MM.1S (cell line): Measurements from ENCODE around the gene LRRC27.

ENCODE experiments used
- DNase-seq: peaks from one replicate; pipeline ENCODE4 v3.0.0-alpha.2; 2015
- H2AFZ ChIP-seq: fragments of 300-600 bp; sonication (generic); 2 replicates; pipeline ENCODE4 v1.6.0; 2016; ENCODE audit warnings: antibody characterized with exemption, low read length
- H3F3A ChIP-seq: fragments of 300-600 bp; sonication (generic); 2 replicates; pipeline ENCODE4 v1.6.1; 2016; ENCODE audit warnings: mild to moderate bottlenecking, antibody characterized with exemption, low read length, moderate library complexity, mixed read lengths; ENCODE audit not compliant: insufficient read depth
- H3K27ac ChIP-seq: fragments of 300-600 bp; sonication (generic); 2 replicates; pipeline ENCODE4 v1.5.1; 2016; ENCODE audit warnings: mild to moderate bottlenecking, low read length
- H3K27me3 ChIP-seq: fragments of 300-600 bp; sonication (generic); replicated peaks from 2 replicates; pipeline ENCODE4 v1.6.0; 2016; ENCODE audit warnings: low read length; ENCODE audit not compliant: insufficient read depth
- H3K36me3 ChIP-seq: fragments of 300-600 bp; sonication (generic); replicated peaks from 2 replicates; pipeline ENCODE4 v1.6.1; 2016; ENCODE audit warnings: mild to moderate bottlenecking, low read length, mixed read lengths; ENCODE audit not compliant: insufficient read depth
- H3K4me1 ChIP-seq: fragments of 300-600 bp; sonication (generic); 2 replicates; pipeline ENCODE4 v1.6.1; 2016; ENCODE audit warnings: low read length, mixed read lengths
- H3K4me2 ChIP-seq: fragments of 300-600 bp; sonication (generic); 2 replicates; pipeline ENCODE4 v1.6.0; 2016; ENCODE audit warnings: low read depth, low read length
- H3K4me3 ChIP-seq: fragments of 300-600 bp; sonication (generic); 2 replicates; pipeline ENCODE4 v1.5.1; 2016; ENCODE audit warnings: low read length, mixed read lengths
- H3K79me2 ChIP-seq: fragments of 300-600 bp; sonication (generic); 2 replicates; pipeline ENCODE4 v1.6.1; 2016; ENCODE audit warnings: mixed run types, low read length, mixed read lengths
- H3K9ac ChIP-seq: fragments of 300-600 bp; sonication (generic); 2 replicates; pipeline ENCODE4 v1.6.1; 2016; ENCODE audit warnings: low read length, mixed read lengths
- H3K9me2 ChIP-seq: fragments of 300-600 bp; sonication (generic); replicated peaks from 2 replicates; pipeline ENCODE4 v1.6.1; 2016; ENCODE audit warnings: mild to moderate bottlenecking, low read length, mixed read lengths; ENCODE audit not compliant: insufficient read depth
- H3K9me3 ChIP-seq: fragments of 300-600 bp; sonication (generic); replicated peaks from 2 replicates; pipeline ENCODE4 v1.6.1; 2016; ENCODE audit warnings: mild to moderate bottlenecking, low read length, mixed read lengths; ENCODE audit not compliant: insufficient read depth
- H4K20me1 ChIP-seq: fragments of 300-600 bp; sonication (generic); 2 replicates; pipeline ENCODE4 v1.6.1; 2016; ENCODE audit warnings: mild to moderate bottlenecking, low read length, moderate library complexity, mixed read lengths; ENCODE audit not compliant: insufficient read depth
- CTCF ChIP-seq: fragments of 300-600 bp; sonication (generic); IDR thresholded peaks from 2 replicates; pipeline ENCODE4 v1.5.1; 2016; ENCODE audit warnings: antibody characterized with exemption, low read length, mixed read lengths
- EZH2 ChIP-seq: fragments of 300-600 bp; sonication (generic); optimal IDR thresholded peaks from 2 replicates; pipeline ENCODE3; 2017; ENCODE audit warnings: low read depth, mild to moderate bottlenecking, antibody characterized with exemption, low read length, mixed read lengths
- EZH2phosphoT487 ChIP-seq: fragments of 300-600 bp; sonication (generic); IDR thresholded peaks from 2 replicates; pipeline ENCODE4 v1.6.1; 2018; ENCODE audit warnings: antibody characterized with exemption, low read length

The LRRC27 gene

GRCh38 chr10:132370426-132371340 lies 38.7 kb downstream of the LRRC27 start:
- TF ChIP-seq EZH2phosphoT487 = no peak
- TF ChIP-seq CTCF = no peak
- no peak for TF ChIP-seq EZH2
- H3K36me3 ChIP-seq = no peaks in the 10 kb centered on the region
- no peak overlapping the region for H3K4me2 ChIP-seq

GRCh38 chr10:132371641-132372081 lies 39.7 kb downstream of the LRRC27 start:
- H4K20me1 ChIP-seq = no peaks in the 10 kb centered on the region
- H3K4me2 ChIP-seq = no peak overlapping the region
- peaks cover 63% of the 10 kb centered on the region for H3K27me3 ChIP-seq
- no peak overlapping the region for H2AFZ ChIP-seq
- H3K9ac ChIP-seq = no peak overlapping the region
- no peaks in the 10 kb centered on the region for H3K79me2 ChIP-seq
- TF ChIP-seq EZH2 (no peak), CTCF (peak; percentile 35)
- no peaks in the 10 kb centered on the region for H3K36me3 ChIP-seq
- no peaks in the 10 kb centered on the region for H3K9me3 ChIP-seq
- no peaks in the 10 kb centered on the region for H3K4me1 ChIP-seq
- H3F3A ChIP-seq = no peaks in the 10 kb centered on the region
- H3K4me3 ChIP-seq = no peak overlapping the region
- no peak for DNase-seq
- H3K27ac ChIP-seq = no peak overlapping the region
- H3K9me2 ChIP-seq = no peaks in the 10 kb centered on the region

More at GRCh38 chr10:132370426-132371340, 38.7 kb downstream of the LRRC27 start:
- H3F3A ChIP-seq = no peaks in the 10 kb centered on the region
- no peak for DNase-seq
- no peak overlapping the region for H3K9ac ChIP-seq
- no peak overlapping the region for H3K4me3 ChIP-seq
- H3K9me2 ChIP-seq = no peaks in the 10 kb centered on the region
- no peak overlapping the region for H2AFZ ChIP-seq
- no peaks in the 10 kb centered on the region for H3K4me1 ChIP-seq
- no peaks in the 10 kb centered on the region for H4K20me1 ChIP-seq
- no peaks in the 10 kb centered on the region for H3K9me3 ChIP-seq
- H3K27me3 ChIP-seq = peaks cover 54% of the 10 kb centered on the region
- no peaks in the 10 kb centered on the region for H3K79me2 ChIP-seq
- no peak overlapping the region for H3K27ac ChIP-seq

GRCh38 chr10:132372516-132373095 lies 40.6 kb downstream of the LRRC27 start:
- H3K9me2 ChIP-seq = no peaks in the 10 kb centered on the region
- H3K79me2 ChIP-seq = no peaks in the 10 kb centered on the region
- H3F3A ChIP-seq = no peaks in the 10 kb centered on the region
- H3K27ac ChIP-seq = no peak overlapping the region
- H3K4me1 ChIP-seq = no peaks in the 10 kb centered on the region
- DNase-seq = no peak
- TF ChIP-seq EZH2 = no peak
- no peak for TF ChIP-seq CTCF
- no peak for TF ChIP-seq EZH2phosphoT487
- peaks cover 72% of the 10 kb centered on the region for H3K27me3 ChIP-seq
- no peaks in the 10 kb centered on the region for H3K9me3 ChIP-seq
- no peaks in the 10 kb centered on the region for H4K20me1 ChIP-seq
- no peaks in the 10 kb centered on the region for H3K36me3 ChIP-seq
- no peak overlapping the region for H3K4me3 ChIP-seq
- H3K9ac ChIP-seq = no peak overlapping the region
- no peak overlapping the region for H2AFZ ChIP-seq
- H3K4me2 ChIP-seq = no peak overlapping the region
